K562 (cell line): Measurements from ENCODE around the gene SLC29A2. TPM values are rescaled to one million over a fixed set of nuclear protein-coding genes. Genes with fewer than 3 reads are reported as not detected.

Experiments
- CBX1 ChIP-seq: sonication (generic); IDR thresholded peaks from 2 replicates; pipeline ENCODE4 v1.6.1; 2016; ENCODE audit warnings: antibody characterized with exemption, low read depth, mild to moderate bottlenecking
- CREM ChIP-seq: IDR thresholded peaks from 2 replicates; pipeline ENCODE4 v1.6.1; 2014; ENCODE audit warnings: antibody characterized with exemption, low read depth
- DPF2 ChIP-seq: fragments of 450-650 bp; IDR thresholded peaks from 2 replicates; pipeline ENCODE4 v1.6.1; 2016
- ETV5 ChIP-seq: sonication (generic); formaldehyde crosslinking; IDR thresholded peaks from 2 replicates; pipeline ENCODE4 v1.4.0; 2020; ENCODE audit warnings: low read depth, mild to moderate bottlenecking, missing genetic modification reagents
- FIP1L1 ChIP-seq: fragments of 200-400 bp; formaldehyde crosslinking; IDR thresholded peaks from 2 replicates; pipeline ENCODE4 v1.6.1; 2018; ENCODE audit warnings: mild to moderate bottlenecking, low read depth, low read length; ENCODE audit not compliant: poor library complexity, severe bottlenecking
- FOXK1 ChIP-seq: sonication (generic); formaldehyde crosslinking; IDR thresholded peaks from 2 replicates; pipeline ENCODE4 v1.8.0; 2022; ENCODE audit warnings: missing genetic modification reagents, mild to moderate bottlenecking, borderline replicate concordance
- FOXP1 ChIP-seq: sonication (generic); formaldehyde crosslinking; IDR thresholded peaks from 2 replicates; pipeline ENCODE4 v1.8.0; 2022; ENCODE audit warnings: mild to moderate bottlenecking, missing genetic modification reagents
- HDAC6 ChIP-seq: IDR thresholded peaks from 2 replicates; pipeline ENCODE4 v1.6.1; 2012; ENCODE audit warnings: low read depth, mild to moderate bottlenecking, control low read depth, inconsistent platforms, low read length, moderate library complexity
- KDM1A ChIP-seq, 2 experiments: fragments of 450-650 bp; IDR thresholded peaks; 2 replicates each; pipeline ENCODE4 v1.6.1; 2016; ENCODE audit warnings: mild to moderate bottlenecking in 2 of 2
- NR2C1 ChIP-seq, 2 experiments: fragments of 450-650 bp; IDR thresholded peaks; 2 replicates each; pipeline ENCODE4 v1.6.1; 2017; ENCODE audit warnings: mild to moderate bottlenecking in 2 of 2, antibody characterized with exemption in 1 of 2, inconsistent platforms in 1 of 2, missing compliant biosample characterization in 1 of 2, missing genetic modification characterization in 1 of 2
- PCBP2 ChIP-seq: fragments of 200-400 bp; formaldehyde crosslinking; IDR thresholded peaks from 2 replicates; pipeline ENCODE4 v1.6.1; 2018; ENCODE audit warnings: low read length, low read depth, mild to moderate bottlenecking, moderate library complexity; ENCODE audit not compliant: poor library complexity, severe bottlenecking
- PHB ChIP-seq: fragments of 250-450 bp; sonication (Bioruptor Pico); IDR thresholded peaks from 2 replicates; pipeline ENCODE4 v1.5.0; 2021
- POLR2A ChIP-seq: fragments of 450-650 bp; conservative IDR thresholded peaks from 2 replicates; pipeline ENCODE4 v1.6.1; 2016
- POLR2G ChIP-seq: fragments of 200-400 bp; formaldehyde crosslinking; IDR thresholded peaks from 2 replicates; pipeline ENCODE4 v1.6.1; 2017; ENCODE audit warnings: low read depth, mild to moderate bottlenecking, antibody characterized with exemption, low read length, moderate library complexity
- PREB ChIP-seq: sonication (generic); formaldehyde crosslinking; IDR thresholded peaks from 2 replicates; pipeline ENCODE4 v1.8.1; 2023; ENCODE audit warnings: mild to moderate bottlenecking, missing genetic modification reagents
- RBFOX2 ChIP-seq: fragments of 200-400 bp; formaldehyde crosslinking; IDR thresholded peaks from 2 replicates; pipeline ENCODE4 v1.6.1; 2017; ENCODE audit warnings: low read depth, mild to moderate bottlenecking, low read length, moderate library complexity
- RFX7 ChIP-seq: fragments of 250-450 bp; sonication (Bioruptor Pico); IDR thresholded peaks from 2 replicates; pipeline ENCODE4 v1.5.1; 2021; ENCODE audit warnings: mild to moderate bottlenecking
- SP1 ChIP-seq: sonication (generic); formaldehyde crosslinking; IDR thresholded peaks from 2 replicates; pipeline ENCODE4 v1.8.1; 2022; ENCODE audit warnings: mild to moderate bottlenecking, missing genetic modification reagents
- TBP ChIP-seq: optimal IDR thresholded peaks from 2 replicates; pipeline ENCODE3; 2011; ENCODE audit warnings: low read depth, low read length, improper control_type of control experiment
- TCFL5 ChIP-seq: fragments of 250-450 bp; sonication (Bioruptor Pico); conservative IDR thresholded peaks from 2 replicates; pipeline ENCODE4 v1.6.1; 2021; ENCODE audit warnings: mild to moderate bottlenecking, moderate library complexity, matching md5 sums
- YY1 ChIP-seq, 3 experiments: IDR thresholded peaks; 2 replicates each; pipeline ENCODE4 v1.6.1; 2011; ENCODE audit warnings: low read length in 2 of 3, mild to moderate bottlenecking in 2 of 3, moderate library complexity in 2 of 3, borderline replicate concordance in 1 of 3, control low read depth in 1 of 3, low read depth in 1 of 3; ENCODE audit not compliant: insufficient read depth in 3 of 3, insufficient replicate concordance in 2 of 3, control insufficient read depth in 1 of 3, insufficient read length in 1 of 3; ENCODE audit errors: extremely low read depth in 1 of 3
- ZBTB5 ChIP-seq: fragments of 450-650 bp; IDR thresholded peaks from 2 replicates; pipeline ENCODE4 v1.6.1; 2017; ENCODE audit warnings: antibody characterized with exemption
- ZKSCAN8 ChIP-seq: fragments of 200-800 bp; sonication (Bioruptor generic); IDR thresholded peaks from 2 replicates; pipeline ENCODE4 v1.6.1; 2016; ENCODE audit warnings: missing genetic modification characterization, missing compliant biosample characterization
- ZNF124 ChIP-seq: sonication (generic); formaldehyde crosslinking; IDR thresholded peaks from 2 replicates; pipeline ENCODE4 v1.8.1; 2022; ENCODE audit warnings: missing genetic modification reagents
- ZNF274 ChIP-seq: IDR thresholded peaks from 2 replicates; pipeline ENCODE4 v1.6.1; 2011; ENCODE audit warnings: low read depth, mild to moderate bottlenecking, low read length, moderate library complexity, borderline replicate concordance
- ZNF583 ChIP-seq: fragments of 250-450 bp; sonication (Bioruptor Pico); IDR thresholded peaks from 2 replicates; pipeline ENCODE4 v1.4.0; 2020
- ZNF668 ChIP-seq: fragments of 250-450 bp; sonication (Bioruptor Pico); IDR thresholded peaks from 2 replicates; pipeline ENCODE4 v1.8.0; 2022; ENCODE audit warnings: mild to moderate bottlenecking, inconsistent platforms
- ZNF766 ChIP-seq: fragments of 200-800 bp; sonication (Bioruptor generic); conservative IDR thresholded peaks from 2 replicates; pipeline ENCODE4 v1.6.1; 2016; ENCODE audit warnings: missing genetic modification characterization, missing compliant biosample characterization
- ZNF77 ChIP-seq: fragments of 250-450 bp; sonication (Bioruptor Pico); IDR thresholded peaks from 2 replicates; pipeline ENCODE4 v1.5.0; 2020
- ZNF830 ChIP-seq: fragments of 250-450 bp; sonication (Bioruptor Pico); IDR thresholded peaks from 2 replicates; pipeline ENCODE4 v1.5.0; 2021; ENCODE audit warnings: mild to moderate bottlenecking
- ZSCAN29 ChIP-seq: fragments of 450-650 bp; IDR thresholded peaks from 2 replicates; pipeline ENCODE4 v1.6.1; 2017
- polyA plus RNA-seq, 8 experiments: library from polyadenylated mRNA; depleted of rRNA in 4 of 8; stranded (reverse) in 5 of 8; unstranded in 3 of 8; fragments of >200 nt; fragmentation: Nextera tagmentation in 2 of 8; fragmentation: Illumina TruSeq in 1 of 8; extraction: Ambion mirVana in 2 of 8; extraction: Trizol in 1 of 8; gene quantifications; 2 replicates each; pipeline versions ENCODE4 v1.2.1 to v1.2.3, GENCODE V29; 2011 to 2014; ENCODE audit warnings: inconsistent platforms in 1 of 8, missing spikeins in 1 of 8
- total RNA-seq, 7 experiments: library from RNA; depleted of rRNA in 6 of 7; stranded (reverse); fragments of >200 nt in 6 of 7; fragmentation: Illumina TruSeq in 2 of 7; extraction: Trizol in 2 of 7; gene quantifications; 2 replicates each; pipeline versions ENCODE4 v1.2.1 to v1.2.3, GENCODE V29; 2011 to 2021; ENCODE audit warnings: low replicate concordance in 1 of 7

SLC29A2 gene
- total and polyA plus RNA-seq, 9 of the 15 experiments (the other 6 are each of a cell fraction or from before 2014, with no cell fraction given) = 2.4 to 48.6 (median 14.2) TPM

GRCh38 chr11:66359662-66360087 lies 11.9 kb downstream of the SLC29A2 start (continued):
- TF ChIP-seq YY1 (IDR thresholded peaks at IDR 0.05; ENCODE audit: borderline replicate concordance in 1 of 3, control insufficient read depth in 1 of 3, extremely low read depth in 1 of 3, insufficient read depth in 3 of 3, insufficient read length in 1 of 3, insufficient replicate concordance in 2 of 3, low read depth in 1 of 3, low read length in 2 of 3) (peak in 1 of 3 experiments; percentile 30), PHB (CRISPR knock-in tag) (no peak), ZNF830 (CRISPR knock-in tag) (no peak), ZNF766 (CRISPR knock-in tag) (no peak), POLR2A (peak; percentile 57), ZNF583 (CRISPR knock-in tag) (no peak), CBX1 (no peak), FIP1L1 (no peak), TCFL5 (CRISPR knock-in tag) (no peak), ZNF77 (no peak), CREM (no peak), NR2C1 (IDR thresholded peaks at IDR 0.05) (peak; percentile 73), NR2C1 (tag; IDR thresholded peaks at IDR 0.05) (peak; percentile 85), ZSCAN29 (no peak), ZKSCAN8 (no peak), HDAC6 (no peak), PCBP2 (no peak), ZNF274 (no peak), ZNF124 (CRISPR knock-in tag) (no peak), SP1 (CRISPR knock-in tag) (no peak), DPF2 (0 out of 2 replicates have a peak, but pooled peaks have one; percentile 18), ZNF668 (CRISPR knock-in tag) (no peak), RFX7 (no peak), FOXK1 (CRISPR knock-in tag) (no peak), ZBTB5 (no peak), PREB (CRISPR knock-in tag) (no peak), ETV5 (CRISPR knock-in tag) (no peak), FOXP1 (CRISPR knock-in tag) (0 out of 2 replicates have a peak, but pooled peaks have one; percentile 27), RBFOX2 (no peak), KDM1A (IDR thresholded peaks at IDR 0.05) (peak in 1 of 2 experiments; percentile 49; a peak in 2 of 4 replicates), POLR2G (peak; percentile 60; the same call in 1 of the 2 replicates), TBP (no peak)
